Measurements from ENCODE around the gene UCN2. TPM values are rescaled to one million over a fixed set of nuclear protein-coding genes. Genes with fewer than 3 reads are reported as not detected.

The UCN2 gene
- total RNA-seq, 2 donors from 2014 or later: not detected

Other genes with a start within 250 kb of the UCN2 start
- not detected for gene SPINK8, start 230.1 kb downstream of the UCN2 start, total RNA-seq
- gene FBXW12, start 191.6 kb downstream of the UCN2 start, total RNA-seq: not detected
- 1 to 10 TPM; 3.2 to 6.1 TPM for gene PLXNB1, start 133.7 kb downstream of the UCN2 start, total RNA-seq
- gene CCDC51, start 123.7 kb downstream of the UCN2 start, total RNA-seq: 10 to 100 TPM; 13.5 to 16.7 TPM
- gene TMA7, start 123.5 kb downstream of the UCN2 start, total RNA-seq: 100 to 1,000 TPM; 263 to 285 TPM
- 10 to 100 TPM; 15.6 to 19.9 TPM for gene ATRIP, start 117.0 kb downstream of the UCN2 start, total RNA-seq
- 100 to 1,000 TPM in 1 of 2 donors, 10 to 100 TPM in 1; 69.3 to 101 TPM for gene SHISA5, start 59.6 kb downstream of the UCN2 start, total RNA-seq
- gene PFKFB4, start 7.0 kb downstream of the UCN2 start, total RNA-seq: 10 to 100 TPM in 1 of 2 donors, 1 to 10 TPM in 1; 8.5 to 18.0 TPM
- gene COL7A1, start 31.5 kb upstream of the UCN2 start, total RNA-seq: 1 to 10 TPM; 4.4 to 5.3 TPM
- 100 to 1,000 TPM; 205 to 228 TPM for gene UQCRC1, start 45.9 kb upstream of the UCN2 start, total RNA-seq
- gene TMEM89, start 58.0 kb upstream of the UCN2 start, total RNA-seq: not detected
- 10 to 100 TPM; 34.7 to 42.2 TPM for gene SLC26A6, start 71.7 kb upstream of the UCN2 start, total RNA-seq
- 10 to 100 TPM; 14.2 to 17.4 TPM for gene CELSR3, start 99.1 kb upstream of the UCN2 start, total RNA-seq
- gene NCKIPSD, start 122.1 kb upstream of the UCN2 start, total RNA-seq: 10 to 100 TPM; 27.7 to 27.8 TPM
- 10 to 100 TPM; 62.4 to 75.4 TPM for gene IP6K2, start 153.4 kb upstream of the UCN2 start, total RNA-seq